Measurements from ENCODE around the gene TLE4.

The TLE4 gene

DNA sequence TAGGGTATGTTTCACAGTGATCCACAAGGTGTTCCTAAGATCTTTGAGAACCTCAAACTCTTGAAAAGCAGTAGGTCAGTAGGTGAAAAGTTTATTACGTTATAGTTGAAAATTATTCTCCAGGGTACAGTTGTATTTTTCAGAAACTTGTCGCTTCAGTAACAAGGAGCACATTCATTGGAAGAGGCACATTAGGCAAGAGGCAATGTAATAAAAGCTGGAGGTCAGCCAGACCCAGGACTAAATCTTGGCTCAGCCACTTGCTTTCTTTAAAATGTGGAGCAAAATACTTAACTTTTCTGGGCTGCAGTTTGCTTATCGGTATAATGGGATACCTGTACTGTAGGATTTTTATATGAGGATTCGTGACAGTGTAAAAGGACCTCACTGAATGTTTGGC is 45.6 kb downstream of the TLE4 start:
- no peak for DNase-seq (ENCODE audit: low spot score)

DNA sequence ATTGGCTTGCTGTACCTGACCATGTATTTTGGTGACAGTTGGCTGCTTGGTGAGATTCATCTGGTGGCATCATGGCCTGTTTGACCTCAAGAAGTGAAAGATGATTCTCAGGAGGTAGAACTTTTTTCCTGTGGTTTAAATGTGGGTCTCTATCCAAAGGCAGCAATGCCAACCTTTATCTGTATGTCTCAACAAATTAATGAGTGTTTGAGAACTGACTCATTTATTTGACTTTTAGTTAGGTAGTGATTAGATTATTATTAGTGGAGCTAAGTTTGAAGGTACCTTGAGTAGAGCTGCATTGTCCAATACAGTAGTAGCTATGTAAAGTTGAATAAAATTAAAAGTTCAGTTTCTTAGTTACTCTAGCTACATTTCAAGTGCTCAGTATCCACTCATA is 48.2 kb downstream of the TLE4 start:
- no peak for DNase-seq (ENCODE audit: low spot score)
- TF ChIP-seq, protein P1, sequence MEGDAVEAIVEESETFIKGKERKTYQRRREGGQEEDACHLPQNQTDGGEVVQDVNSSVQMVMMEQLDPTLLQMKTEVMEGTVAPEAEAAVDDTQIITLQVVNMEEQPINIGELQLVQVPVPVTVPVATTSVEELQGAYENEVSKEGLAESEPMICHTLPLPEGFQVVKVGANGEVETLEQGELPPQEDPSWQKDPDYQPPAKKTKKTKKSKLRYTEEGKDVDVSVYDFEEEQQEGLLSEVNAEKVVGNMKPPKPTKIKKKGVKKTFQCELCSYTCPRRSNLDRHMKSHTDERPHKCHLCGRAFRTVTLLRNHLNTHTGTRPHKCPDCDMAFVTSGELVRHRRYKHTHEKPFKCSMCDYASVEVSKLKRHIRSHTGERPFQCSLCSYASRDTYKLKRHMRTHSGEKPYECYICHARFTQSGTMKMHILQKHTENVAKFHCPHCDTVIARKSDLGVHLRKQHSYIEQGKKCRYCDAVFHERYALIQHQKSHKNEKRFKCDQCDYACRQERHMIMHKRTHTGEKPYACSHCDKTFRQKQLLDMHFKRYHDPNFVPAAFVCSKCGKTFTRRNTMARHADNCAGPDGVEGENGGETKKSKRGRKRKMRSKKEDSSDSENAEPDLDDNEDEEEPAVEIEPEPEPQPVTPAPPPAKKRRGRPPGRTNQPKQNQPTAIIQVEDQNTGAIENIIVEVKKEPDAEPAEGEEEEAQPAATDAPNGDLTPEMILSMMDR (IDR thresholded peaks at IDR 0.05; ENCODE audit: extremely low read depth, missing control alignments) = no peak

More for the DNA sequence above, 45.6 kb downstream of the TLE4 start:
- TF ChIP-seq, protein P1 (IDR thresholded peaks at IDR 0.05; ENCODE audit: extremely low read depth, missing control alignments) = no peak

DNA sequence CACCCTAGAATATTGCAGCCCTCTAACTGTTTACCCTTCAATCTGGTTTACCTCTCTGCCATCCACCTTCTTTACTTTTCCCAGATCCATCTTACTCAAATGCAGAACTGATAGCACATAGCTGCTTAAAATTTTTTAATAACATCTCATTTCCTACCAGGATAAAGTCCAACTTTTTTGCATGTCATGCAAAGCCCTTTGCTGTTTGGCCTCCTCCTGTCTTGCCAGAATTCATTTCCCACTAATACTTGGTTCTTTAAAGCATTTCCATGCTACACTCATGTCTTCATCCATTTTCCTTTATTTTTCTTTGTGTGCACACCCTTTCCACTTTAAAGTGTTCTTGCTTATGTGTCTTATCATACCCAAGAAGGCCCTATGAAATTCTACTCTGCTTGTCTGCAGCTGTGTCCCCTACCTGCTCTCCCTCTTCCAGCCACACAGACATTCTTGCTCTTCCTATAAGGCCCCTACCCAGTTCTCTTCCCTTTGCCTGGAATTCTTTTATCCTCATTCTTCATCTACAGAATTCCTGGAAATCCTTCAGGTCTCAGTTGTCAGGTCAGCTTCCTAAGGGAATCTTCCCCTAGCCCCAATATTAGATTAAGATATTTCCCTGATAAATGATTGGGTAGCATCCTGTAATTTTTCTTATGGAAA is 50.3 kb downstream of the TLE4 start:
- TF ChIP-seq, protein P1 (IDR thresholded peaks at IDR 0.05; ENCODE audit: extremely low read depth, missing control alignments) = no peak
- no peak for DNase-seq (ENCODE audit: low spot score)

DNA sequence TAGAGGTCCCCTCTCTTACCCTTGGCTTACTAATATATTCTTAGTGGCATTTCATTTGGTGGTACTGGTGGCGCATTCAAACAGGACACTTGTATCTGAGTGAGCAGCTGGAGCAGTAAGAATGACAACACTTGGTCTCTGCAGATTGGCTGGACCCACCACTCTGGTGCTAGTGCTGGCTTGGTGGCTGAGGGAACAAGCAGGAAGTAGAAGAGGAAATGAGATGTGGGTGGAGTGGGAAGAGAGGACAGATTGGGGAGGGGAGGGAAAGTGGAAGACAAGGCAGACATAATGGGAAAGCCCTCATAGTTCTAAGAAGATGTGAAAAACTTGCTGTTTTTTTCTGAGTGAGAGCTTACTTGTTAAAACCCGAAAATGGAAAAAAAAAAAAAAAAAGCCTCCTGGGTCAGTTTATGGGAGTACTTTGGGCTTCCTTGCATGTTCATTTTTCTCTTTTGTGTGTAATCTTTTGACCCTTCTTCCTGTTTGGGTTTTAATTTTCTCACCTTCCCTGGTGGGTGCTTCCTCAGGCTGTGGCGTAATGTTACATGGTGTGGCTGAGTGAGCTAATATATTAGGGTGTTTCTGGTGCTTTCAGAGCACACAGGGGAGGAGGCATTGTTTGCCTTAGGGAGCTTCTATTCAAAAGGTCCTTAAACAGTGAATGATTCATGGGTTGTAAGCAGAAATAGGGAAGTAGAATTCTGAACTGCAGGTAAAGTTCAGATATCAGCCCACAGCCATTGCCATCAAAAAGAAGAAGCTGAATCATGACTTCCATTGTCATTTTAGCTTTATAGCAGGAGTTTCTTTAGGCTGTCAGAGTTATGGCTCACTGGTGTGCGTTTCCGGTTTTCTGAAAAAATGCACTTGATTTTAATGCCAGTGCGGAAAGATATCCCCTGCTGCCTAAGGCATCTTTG is 52.3 kb downstream of the TLE4 start:
- DNase-seq (ENCODE audit: low spot score) = peak; percentile 56
- TF ChIP-seq, protein P1 (IDR thresholded peaks at IDR 0.05; ENCODE audit: extremely low read depth, missing control alignments) = no peak

DNA sequence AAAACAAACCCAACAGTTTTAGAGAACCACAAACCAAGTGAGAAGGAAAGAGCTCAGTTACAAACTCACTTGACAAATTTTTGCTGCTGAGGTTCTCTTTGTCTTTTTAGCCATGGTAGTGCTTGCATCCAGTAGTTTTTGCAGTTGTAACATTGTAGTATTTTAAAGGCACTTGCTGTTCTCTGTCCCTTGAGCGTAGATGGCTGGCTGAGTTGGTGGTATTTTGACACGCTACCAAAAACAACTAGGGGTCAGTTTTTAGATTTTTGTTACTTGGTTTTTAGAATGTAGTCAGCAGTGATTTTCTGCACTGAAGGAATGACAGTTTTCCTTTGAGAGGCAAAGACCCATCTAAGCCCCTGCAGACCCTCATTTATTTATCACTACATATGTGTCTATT is 58.0 kb downstream of the TLE4 start:
- DNase-seq (ENCODE audit: low spot score) = no peak
- TF ChIP-seq, protein P1 (IDR thresholded peaks at IDR 0.05; ENCODE audit: extremely low read depth, missing control alignments) = no peak

DNA sequence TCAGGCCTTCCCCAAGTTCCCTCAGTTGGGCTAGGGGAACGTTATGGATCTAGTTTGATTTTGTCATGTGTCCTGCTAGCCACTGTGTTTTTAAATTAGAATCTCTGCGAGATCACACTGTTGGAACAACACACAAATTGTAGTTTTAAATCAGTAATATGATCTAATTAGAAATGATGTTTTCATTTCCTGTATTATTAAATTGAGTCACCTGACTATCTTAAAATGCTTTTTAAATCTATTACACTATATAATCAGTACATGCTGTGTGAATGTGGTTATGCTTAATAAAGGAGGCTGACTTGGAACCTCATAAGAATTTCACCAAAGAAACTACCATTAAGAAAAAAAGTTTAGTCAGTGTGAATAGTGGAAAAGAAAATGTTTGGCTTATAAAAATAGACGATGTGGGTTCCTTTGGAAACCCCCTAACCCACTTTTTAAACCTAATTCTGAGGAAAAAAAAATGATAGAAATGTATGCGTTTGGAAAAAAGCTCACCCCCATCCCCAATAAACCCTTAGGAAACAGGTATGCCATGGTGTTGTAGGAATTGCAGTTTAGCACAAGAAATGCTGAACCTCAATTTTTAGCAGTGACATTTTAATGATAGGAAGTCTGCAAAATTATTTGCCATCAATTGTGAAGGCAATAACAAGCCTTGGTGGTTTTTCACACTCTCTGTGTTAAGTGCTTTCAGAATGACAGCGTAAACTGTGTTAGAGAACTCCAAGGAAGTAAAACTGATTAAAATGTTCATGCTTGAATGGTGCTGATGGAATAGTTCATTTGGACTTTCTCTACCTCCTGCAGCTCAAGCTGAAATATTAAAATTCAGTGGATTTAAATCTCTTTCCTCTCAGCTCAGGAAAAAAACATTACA is 59.0 kb downstream of the TLE4 start:
- TF ChIP-seq, protein P1 (IDR thresholded peaks at IDR 0.05; ENCODE audit: extremely low read depth, missing control alignments) = no peak
- peak; percentile 10 for DNase-seq (ENCODE audit: low spot score)

All from GM20000 (cell line).